Esophagus (tissue), 2 donors: ENCODE measurements around the gene FGF2. TPM values are rescaled to one million over a fixed set of nuclear protein-coding genes. Genes with fewer than 3 reads are reported as not detected.

Source experiments
- H3K27ac ChIP-seq, 2 donors: one replicate each; pipeline ENCODE4 v1.5.1; 2013; ENCODE audit warnings: low read depth in 2 of 2, mild to moderate bottlenecking in 2 of 2, inconsistent platforms in 1 of 2, low read length in 1 of 2, moderate library complexity in 1 of 2
- H3K27me3 ChIP-seq, 2 donors: one replicate each; pipeline ENCODE4 v1.6.1; 2013; ENCODE audit warnings: low read length in 2 of 2, control low read depth in 1 of 2, mild to moderate bottlenecking in 1 of 2; ENCODE audit not compliant: insufficient read depth in 2 of 2, control insufficient read depth in 1 of 2
- H3K36me3 ChIP-seq, 2 donors: one replicate each; pipeline ENCODE4 v1.6.1; 2013; ENCODE audit warnings: low read length in 1 of 2; ENCODE audit not compliant: control insufficient read depth in 2 of 2, insufficient read depth in 2 of 2
- H3K4me1 ChIP-seq, 2 donors: one replicate each; pipeline ENCODE4 v1.6.1; 2013; ENCODE audit warnings: low read length in 1 of 2; ENCODE audit not compliant: control insufficient read depth in 2 of 2, insufficient read depth in 2 of 2
- H3K4me3 ChIP-seq, 2 donors: one replicate each; pipeline ENCODE4 v1.5.1; 2013; ENCODE audit warnings: low read length in 2 of 2, mild to moderate bottlenecking in 2 of 2, low read depth in 1 of 2, moderate library complexity in 1 of 2
- H3K9me3 ChIP-seq, 2 donors: one replicate each; pipeline ENCODE4 v1.6.1; 2013; ENCODE audit warnings: mild to moderate bottlenecking in 2 of 2, low read depth in 1 of 2, low read length in 1 of 2, moderate library complexity in 1 of 2; ENCODE audit not compliant: control insufficient read depth in 2 of 2, insufficient read depth in 1 of 2
- WGBS, 2 donors: extraction: QIAGEN DNeasy Blood & Tissue Kit; methylation state at CpG; one replicate each; pipeline ENCODE4 v1.1.7; 2013; 5-methylcytosine and 5-hydroxymethylcytosine counted together
- polyA plus RNA-seq, 2 donors: library from polyadenylated mRNA; stranded (reverse); fragments of 200-250 nt; gene quantifications; one replicate each; pipeline ENCODE4 v1.2.3, GENCODE V29; 2013
- donor health status: healthy with polysubstance abuse.
- donor health status: Bipolar disorder and iron deficiency.

FGF2 gene
- polyA plus RNA-seq, 2 donors = 0.61 to 0.99 TPM

DNA sequence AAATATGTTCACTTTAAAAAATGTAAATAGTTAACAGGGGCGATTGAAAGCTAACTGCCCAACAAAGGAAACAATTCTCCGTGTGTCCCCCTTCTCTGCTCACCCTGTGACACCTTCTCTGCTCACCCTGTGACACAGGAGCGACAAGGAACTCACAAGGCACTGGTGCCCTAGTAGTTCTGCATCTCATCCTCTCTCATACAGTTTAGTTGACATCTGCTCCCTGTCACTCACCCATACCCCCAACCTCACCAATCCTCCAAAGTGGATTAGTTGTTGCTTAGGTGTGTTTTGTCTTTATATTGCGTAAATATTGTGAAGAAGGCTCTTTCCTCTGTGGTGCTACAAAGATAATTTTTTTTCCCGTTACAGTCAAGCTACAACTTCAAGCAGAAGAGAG is 49.3 kb downstream of the FGF2 start:
- no peaks in the 10 kb centered on the region for H3K9me3 ChIP-seq
- no peaks in the 10 kb centered on the region for H3K27me3 ChIP-seq
- no peaks in the 10 kb centered on the region for H3K4me1 ChIP-seq
- 89 to 91% methylated on average over 5 of the region's 5 CpGs for WGBS, 2 donors
- H3K27ac ChIP-seq = no peak overlapping the region
- H3K36me3 ChIP-seq = peaks cover 0 to 4% of the 10 kb centered on the region in 2 donors
- no peak overlapping the region for H3K4me3 ChIP-seq

GRCh38 chr4:122876456-122876855 is 49.8 kb downstream of the FGF2 start:
- no peak overlapping the region for H3K27ac ChIP-seq
- H3K36me3 ChIP-seq = peaks cover 0 to 4% of the 10 kb centered on the region in 2 donors
- no peaks in the 10 kb centered on the region for H3K9me3 ChIP-seq
- H3K27me3 ChIP-seq = no peaks in the 10 kb centered on the region
- no peak overlapping the region for H3K4me3 ChIP-seq
- WGBS, 2 donors = 86 to 92% methylated on average over 3 of the region's 3 CpGs
- H3K4me1 ChIP-seq = no peaks in the 10 kb centered on the region

DNA sequence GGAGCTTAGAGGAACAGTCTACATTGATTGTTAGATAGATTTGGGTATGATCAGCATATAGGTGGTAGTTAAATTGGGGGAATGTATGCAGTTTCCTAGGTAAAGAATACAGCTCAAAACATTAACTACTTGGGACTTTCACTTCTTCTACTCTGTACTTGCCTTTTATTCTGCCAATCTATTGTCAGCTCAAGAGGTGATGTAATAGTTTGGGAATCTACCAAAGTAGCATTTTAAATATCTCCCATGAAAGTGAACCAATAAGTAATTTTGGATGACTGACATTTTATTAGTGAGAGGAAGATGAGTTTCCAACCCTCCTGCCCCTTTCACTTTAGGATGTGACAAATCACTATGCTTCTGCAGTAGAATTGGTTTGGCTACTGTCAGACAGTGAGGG is 52.4 kb downstream of the FGF2 start:
- Histone ChIP-seq H3K27me3 (no peaks in the 10 kb centered on the region), H3K36me3 (peaks cover 0 to 4% of the 10 kb centered on the region in 2 donors), H3K27ac (no peak overlapping the region), H3K4me3 (no peak overlapping the region), H3K4me1 (no peaks in the 10 kb centered on the region), H3K9me3 (no peaks in the 10 kb centered on the region)

GRCh38 chr4:122882857-122883735 is 56.5 kb downstream of the FGF2 start:
- Histone ChIP-seq H3K27ac (no peak overlapping the region), H3K27me3 (no peaks in the 10 kb centered on the region), H3K36me3 (peaks cover 0 to 4% of the 10 kb centered on the region in 2 donors), H3K4me1 (no peaks in the 10 kb centered on the region), H3K4me3 (no peak overlapping the region), H3K9me3 (no peaks in the 10 kb centered on the region)
- 81 to 83% methylated on average over 5 of the region's 5 CpGs for whole genome bisulfite sequencing, 2 donors

DNA sequence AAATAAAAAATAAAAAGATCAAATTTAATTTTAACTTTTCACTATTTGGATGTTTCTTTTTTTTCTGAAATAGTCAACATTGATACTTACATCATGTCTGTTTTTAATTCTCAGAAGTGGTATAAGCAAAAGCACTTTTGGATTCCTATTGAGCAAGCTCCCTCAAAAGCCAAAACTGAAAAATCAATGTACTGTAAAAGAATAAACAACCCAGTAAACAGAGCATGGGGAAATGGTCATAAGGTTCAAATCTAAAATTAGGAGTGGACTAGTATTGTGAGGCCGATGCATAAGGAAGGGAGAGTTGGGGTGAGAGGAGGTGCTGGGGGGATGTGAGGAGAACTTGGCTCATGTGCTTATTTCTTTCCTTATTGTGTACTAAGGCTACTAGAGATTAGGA is 57.9 kb downstream of the FGF2 start:
- no peaks in the 10 kb centered on the region for H3K4me1 ChIP-seq
- no peak overlapping the region for H3K4me3 ChIP-seq
- peaks cover 0 to 4% of the 10 kb centered on the region in 2 donors for H3K36me3 ChIP-seq
- no peaks in the 10 kb centered on the region for H3K27me3 ChIP-seq
- no peaks in the 10 kb centered on the region for H3K9me3 ChIP-seq
- 71 to 72% methylated on average over 1 of the region's 1 CpG for WGBS, 2 donors
- H3K27ac ChIP-seq = no peak overlapping the region

DNA sequence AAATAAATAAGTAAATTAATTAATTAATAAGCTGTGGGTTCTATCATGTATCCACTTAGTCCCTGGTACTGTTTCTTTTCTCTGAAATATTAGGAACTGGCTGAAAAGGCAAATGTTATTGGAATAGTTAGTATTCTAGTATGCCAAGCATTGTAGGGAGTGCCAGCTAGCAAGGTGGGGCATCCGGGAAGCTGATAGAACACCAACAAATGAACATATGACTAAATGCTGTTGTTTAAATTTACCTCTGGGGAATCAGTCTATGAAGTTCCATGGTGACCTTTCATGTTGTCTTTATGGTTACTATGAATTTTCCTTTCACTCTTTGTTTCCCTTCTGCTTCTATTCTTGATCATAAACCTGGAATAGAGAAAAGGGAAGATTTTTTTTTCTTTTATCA is 63.1 kb downstream of the FGF2 start:
- no peak overlapping the region for H3K4me3 ChIP-seq
- H3K9me3 ChIP-seq = no peaks in the 10 kb centered on the region
- no peak overlapping the region for H3K27ac ChIP-seq
- WGBS, 2 donors = 34 to 63% methylated on average over 1 of the region's 1 CpG
- peaks cover 0 to 1% of the 10 kb centered on the region in 2 donors for H3K36me3 ChIP-seq
- H3K4me1 ChIP-seq = no peaks in the 10 kb centered on the region
- H3K27me3 ChIP-seq = no peaks in the 10 kb centered on the region

DNA sequence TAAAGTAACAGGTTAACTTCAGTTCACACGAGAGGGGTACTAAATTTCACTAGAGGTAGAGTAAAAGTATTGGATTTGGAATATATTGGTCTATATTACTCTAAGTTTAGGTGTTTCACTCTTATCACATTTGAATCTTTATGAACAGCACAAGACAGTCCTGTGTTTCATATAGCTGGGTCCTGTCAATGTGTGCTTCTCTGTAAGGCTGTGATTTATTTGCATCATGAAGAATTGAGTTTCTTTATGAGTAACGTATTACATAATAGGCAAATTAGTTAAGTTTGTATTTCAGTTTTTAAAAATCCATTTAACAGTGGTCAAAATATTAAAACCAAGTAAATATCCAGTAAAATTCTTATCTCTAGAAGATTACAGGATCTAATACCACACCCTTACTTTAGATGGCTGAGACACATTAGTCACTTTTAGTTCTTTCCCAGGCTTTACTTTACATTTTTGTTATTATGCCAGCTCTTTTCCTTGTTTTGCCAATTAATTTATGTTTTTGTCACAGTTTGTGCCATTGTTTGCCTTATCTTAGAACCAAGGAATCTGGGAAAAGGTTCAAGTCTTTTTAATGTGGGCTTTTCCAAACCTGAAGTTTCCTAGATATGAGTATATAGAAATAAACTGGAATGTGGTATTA is 63.6 kb downstream of the FGF2 start:
- H3K27me3 ChIP-seq = no peaks in the 10 kb centered on the region
- no peak overlapping the region for H3K27ac ChIP-seq
- peaks cover 0 to 1% of the 10 kb centered on the region in 2 donors for H3K36me3 ChIP-seq
- H3K4me1 ChIP-seq = no peaks in the 10 kb centered on the region
- no peaks in the 10 kb centered on the region for H3K9me3 ChIP-seq
- WGBS, 2 donors = 62 to 64% methylated on average over 2 of the region's 2 CpGs
- no peak overlapping the region for H3K4me3 ChIP-seq

- no peak overlapping the region for H3K4me3 ChIP-seq
- no peaks in the 10 kb centered on the region for H3K27me3 ChIP-seq
- no peaks in the 10 kb centered on the region for H3K4me1 ChIP-seq
- no peaks in the 10 kb centered on the region for H3K9me3 ChIP-seq
- H3K27ac ChIP-seq = no peak overlapping the region
- H3K36me3 ChIP-seq = peaks cover 0 to 1% of the 10 kb centered on the region in 2 donors
- WGBS, 2 donors = 94 to 97% methylated on average over 3 of the region's 3 CpGs
Observed at GRCh38 chr4:122894827-122895226, 68.2 kb downstream of the FGF2 start.

DNA sequence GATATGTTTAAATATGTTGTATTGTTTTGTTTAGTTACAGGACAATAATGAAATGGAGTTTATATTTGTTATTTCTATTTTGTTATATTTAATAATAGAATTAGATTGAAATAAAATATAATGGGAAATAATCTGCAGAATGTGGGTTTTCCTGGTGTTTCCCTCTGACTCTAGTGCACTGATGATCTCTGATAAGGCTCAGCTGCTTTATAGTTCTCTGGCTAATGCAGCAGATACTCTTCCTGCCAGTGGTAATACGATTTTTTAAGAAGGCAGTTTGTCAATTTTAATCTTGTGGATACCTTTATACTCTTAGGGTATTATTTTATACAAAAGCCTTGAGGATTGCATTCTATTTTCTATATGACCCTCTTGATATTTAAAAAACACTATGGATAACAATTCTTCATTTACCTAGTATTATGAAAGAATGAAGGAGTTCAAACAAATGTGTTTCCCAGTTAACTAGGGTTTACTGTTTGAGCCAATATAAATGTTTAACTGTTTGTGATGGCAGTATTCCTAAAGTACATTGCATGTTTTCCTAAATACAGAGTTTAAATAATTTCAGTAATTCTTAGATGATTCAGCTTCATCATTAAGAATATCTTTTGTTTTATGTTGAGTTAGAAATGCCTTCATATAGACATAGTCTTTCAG is 68.8 kb downstream of the FGF2 start:
- 62 to 72% methylated on average over 1 of the region's 1 CpG for WGBS, 2 donors
- H3K27ac ChIP-seq = no peak overlapping the region
- no peaks in the 10 kb centered on the region for H3K27me3 ChIP-seq
- no peaks in the 10 kb centered on the region for H3K4me1 ChIP-seq
- H3K9me3 ChIP-seq = no peaks in the 10 kb centered on the region
- H3K36me3 ChIP-seq = peaks cover 0 to 1% of the 10 kb centered on the region in 2 donors
- no peak overlapping the region for H3K4me3 ChIP-seq
